Heart left ventricle (tissue), 16 donors: ENCODE measurements around the gene CDC23. TPM values are rescaled to one million over a fixed set of nuclear protein-coding genes. Genes with fewer than 3 reads are reported as not detected.
A peak's percentile ranks its signal among the peaks of the same experiment; 100 is the strongest.

ENCODE experiments used
- ATAC-seq, 4 donors: fragments of 200-7000 bp; cut with Tn5 transposase; one replicate each; pipeline ENCODE4 v1.9.1; 2020 to 2022; ENCODE audit warnings: moderate library complexity in 4 of 4, mild to moderate bottlenecking in 3 of 4, moderate number of reproducible peaks in 1 of 4
- DNase-seq, 5 donors: peaks; one replicate each; pipeline ENCODE4 v3.0.0-alpha.2; 2020
- H3K27ac ChIP-seq, 12 donors: fragments of 200-600 bp; sonication (generic) in 4 of 12; one replicate each; pipeline versions ENCODE4 v1.5.0 to v1.8.0; 2016 to 2022; ENCODE audit warnings: mild to moderate bottlenecking in 2 of 12
- H3K27me3 ChIP-seq, 9 donors: fragments of 200-600 bp; sonication (generic) in 2 of 9; one replicate each; pipeline versions ENCODE4 v1.5.1 to v1.8.0; 2016 to 2022; ENCODE audit warnings: mild to moderate bottlenecking in 3 of 9
- H3K36me3 ChIP-seq, 9 donors: fragments of 200-600 bp; sonication (generic) in 2 of 9; one replicate each; pipeline versions ENCODE4 v1.5.0 to v1.8.0; 2018 to 2022; ENCODE audit warnings: mild to moderate bottlenecking in 2 of 9
- H3K4me1 ChIP-seq, 12 donors: fragments of 200-600 bp; sonication (generic) in 4 of 12; one replicate each; pipeline versions ENCODE4 v1.5.0 to v1.8.0; 2016 to 2022; ENCODE audit warnings: mild to moderate bottlenecking in 3 of 12
- H3K4me3 ChIP-seq, 12 donors: fragments of 200-600 bp; sonication (generic) in 4 of 12; one replicate each; pipeline versions ENCODE4 v1.5.0 to v1.8.0; 2017 to 2022; ENCODE audit warnings: mild to moderate bottlenecking in 9 of 12, moderate library complexity in 4 of 12
- H3K9me3 ChIP-seq, 12 donors: fragments of 200-600 bp; sonication (generic) in 4 of 12; one replicate each; pipeline versions ENCODE4 v1.5.0 to v1.8.0; 2016 to 2022; ENCODE audit warnings: mild to moderate bottlenecking in 1 of 12
- POLR2A ChIP-seq, 2 donors: fragments of 450-650 bp; IDR thresholded peaks; one replicate each; pipeline ENCODE4 v1.6.1; 2017; ENCODE audit warnings: antibody characterized with exemption in 2 of 2, mild to moderate bottlenecking in 2 of 2, moderate library complexity in 2 of 2
- WGBS, 4 donors: extraction: QIAGEN DNeasy Blood & Tissue Kit in 2 of 4; methylation state at CpG; one replicate each; pipeline versions ENCODE4 v1.1.5 to v1.1.7; 2013 to 2018; 5-methylcytosine and 5-hydroxymethylcytosine counted together
- intact Hi-C, 10 donors: fragments of 100-400 bp; cut with DNase I; formaldehyde crosslinking; loops; one replicate each; pipeline versions ENCODE4 v1.11.1 to v1.14.2; 2022
- polyA plus RNA-seq, 2 donors: library from polyadenylated mRNA; stranded (reverse); fragments of 200-250 nt; gene quantifications; one replicate each; pipeline ENCODE4 v1.2.3, GENCODE V29; 2013
- total RNA-seq, 9 donors: library from RNA; depleted of rRNA in 2 of 9; stranded (reverse); fragments of >200 nt in 2 of 9; fragmentation: NEBNext Ultra II Directional in 3 of 9; extraction: Animal tissue kit (Norgen Biotek cat#: 25700) in 3 of 9; gene quantifications; one replicate each; pipeline versions ENCODE4 v1.1.0 to v1.2.4, GENCODE V29; 2016 to 2023
- TF ChIP-seq, protein P1 (sequence below), 12 donors: fragments of 200-600 bp; sonication (generic) in 4 of 12; IDR thresholded peaks; one replicate each; pipeline versions ENCODE4 v1.5.0 to v1.8.0; 2018 to 2022; ENCODE audit warnings: antibody characterized with exemption in 12 of 12, mild to moderate bottlenecking in 5 of 12
- donor health status: ischemic (EF 13 %, LVEDD 7.1; RV severe dilation, severe dysfunction).
- donor health status: healthy with polysubstance abuse.
- donor health status: DM: no; HTN: yes; CAD: no.
- donor health status: DM: no; HTN: no; CAD: no.
- donor health status: ischemic (EF 25% LVEDD 6.9; RV normal size, moderate dysfunction).
- donor health status: ischemic (EF 25% LVEDD 5.7; RV mildly dilated, moderate dysfunction).
- donor health status: healthy.
- donor health status: DM: yes; HTN: yes; CAD: no.
- donor health status: ischemic (EF 35%, LVEDD 5.7; RV mildly dilated, moderate dysfunction).
- donor health status: nonischemic (EF 11% LVEDD 7.7; RV severe dilation, severe dysfunction).
- donor health status: DM: yes; HTN: yes; CAD: no.
- donor health status: PGD.
- donor health status: ischemic (EF 29% LVEDD 5.4; RV normal size, mild dysfunction).
- donor health status: nonischemic (EF 23%, LVEDD 6.1; RV moderate dilation, normal function).

Gene CDC23
- total and polyA plus RNA-seq, 11 donors, result 10.1 to 25.6 (median 17.2) TPM

DNA sequence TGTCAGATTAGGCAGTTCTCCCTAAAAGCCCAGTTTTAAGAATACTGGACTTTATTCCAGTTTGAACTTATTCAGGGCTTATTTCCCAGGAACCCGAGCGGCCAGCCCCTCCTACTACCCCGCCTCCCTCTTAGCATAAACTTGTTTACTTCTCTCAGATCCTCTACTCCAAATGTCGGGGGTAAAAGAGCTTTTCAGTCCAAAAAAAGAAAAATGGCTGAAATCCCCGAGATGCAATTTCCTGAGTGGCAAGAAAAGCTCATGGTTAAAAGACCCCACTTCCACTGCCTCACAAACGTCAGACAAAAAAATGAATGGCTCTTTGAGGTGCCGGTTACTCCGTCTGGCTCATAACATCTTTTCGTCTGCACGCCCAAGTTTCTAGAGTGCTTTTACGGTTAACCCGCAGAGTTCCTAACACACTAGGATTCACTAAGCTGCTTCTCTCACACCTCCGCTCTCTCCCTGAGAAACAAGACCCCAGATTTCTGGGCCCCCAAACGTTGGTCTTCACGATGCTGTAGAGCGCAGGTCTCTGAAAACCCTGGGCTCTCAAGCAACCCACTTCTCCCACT is 35.1 kb downstream of the CDC23 start:
- H3K27me3 ChIP-seq, result no peaks in the 10 kb centered on the region
- 0% methylated on average over 16 of the region's 16 CpGs for WGBS, 4 donors
- H3K9me3 ChIP-seq, result no peaks in the 10 kb centered on the region
- TF ChIP-seq, protein P1, sequence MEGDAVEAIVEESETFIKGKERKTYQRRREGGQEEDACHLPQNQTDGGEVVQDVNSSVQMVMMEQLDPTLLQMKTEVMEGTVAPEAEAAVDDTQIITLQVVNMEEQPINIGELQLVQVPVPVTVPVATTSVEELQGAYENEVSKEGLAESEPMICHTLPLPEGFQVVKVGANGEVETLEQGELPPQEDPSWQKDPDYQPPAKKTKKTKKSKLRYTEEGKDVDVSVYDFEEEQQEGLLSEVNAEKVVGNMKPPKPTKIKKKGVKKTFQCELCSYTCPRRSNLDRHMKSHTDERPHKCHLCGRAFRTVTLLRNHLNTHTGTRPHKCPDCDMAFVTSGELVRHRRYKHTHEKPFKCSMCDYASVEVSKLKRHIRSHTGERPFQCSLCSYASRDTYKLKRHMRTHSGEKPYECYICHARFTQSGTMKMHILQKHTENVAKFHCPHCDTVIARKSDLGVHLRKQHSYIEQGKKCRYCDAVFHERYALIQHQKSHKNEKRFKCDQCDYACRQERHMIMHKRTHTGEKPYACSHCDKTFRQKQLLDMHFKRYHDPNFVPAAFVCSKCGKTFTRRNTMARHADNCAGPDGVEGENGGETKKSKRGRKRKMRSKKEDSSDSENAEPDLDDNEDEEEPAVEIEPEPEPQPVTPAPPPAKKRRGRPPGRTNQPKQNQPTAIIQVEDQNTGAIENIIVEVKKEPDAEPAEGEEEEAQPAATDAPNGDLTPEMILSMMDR (IDR thresholded peaks at IDR 0.05), result no peak
- TF ChIP-seq POLR2A (IDR thresholded peaks at IDR 0.05), result no peak
- H3K27ac ChIP-seq, result peak overlapping the region; percentile 43 to 94 (median 90)
- H3K4me1 ChIP-seq, result peaks cover 2 to 31% (median 19%) of the 10 kb centered on the region in 12 donors
- intact Hi-C loops, result no loop called here
- peak overlapping the region; percentile 62 to 95 (median 84) for H3K4me3 ChIP-seq
- H3K36me3 ChIP-seq, result peaks cover 0 to 54% (median 39%) of the 10 kb centered on the region in 9 donors
- DNase-seq (peak in 1 of 5 donors; percentile 29), ATAC-seq (peak in 3 of 4 donors; percentile 35 to 56 (median 52))

DNA sequence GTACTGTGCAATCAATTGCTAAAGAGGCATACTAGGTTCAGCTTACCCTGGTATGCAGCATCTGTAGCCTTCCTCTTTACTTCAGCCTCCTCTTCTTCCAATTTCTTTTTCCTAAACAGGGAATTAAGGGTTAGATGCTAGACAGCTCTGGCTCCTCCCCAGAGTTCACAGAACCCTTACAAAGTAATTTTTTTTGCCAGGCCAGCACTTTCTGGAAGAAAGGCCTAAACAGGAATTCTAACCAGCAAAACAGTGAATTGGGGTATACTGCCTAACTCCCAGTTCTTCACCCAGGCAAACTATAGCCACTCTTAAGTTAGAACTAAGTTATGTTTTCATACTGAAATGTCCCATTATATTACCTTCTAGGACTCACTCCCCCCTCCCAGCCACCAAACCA is 42.8 kb downstream of the CDC23 start:
- intact Hi-C loops, result no loop called here
- no peak for ATAC-seq
- no peak overlapping the region for H3K4me3 ChIP-seq
- no peak overlapping the region for H3K27ac ChIP-seq
- no peak for DNase-seq
- peaks cover 3 to 100% (median 100%) of the 10 kb centered on the region in 9 donors for H3K36me3 ChIP-seq
- TF ChIP-seq POLR2A (IDR thresholded peaks at IDR 0.05), result no peak
- TF ChIP-seq, protein P1 (IDR thresholded peaks at IDR 0.05), result no peak
- no peaks in the 10 kb centered on the region for H3K4me1 ChIP-seq
- no peaks in the 10 kb centered on the region for H3K27me3 ChIP-seq
- no peaks in the 10 kb centered on the region for H3K9me3 ChIP-seq

DNA sequence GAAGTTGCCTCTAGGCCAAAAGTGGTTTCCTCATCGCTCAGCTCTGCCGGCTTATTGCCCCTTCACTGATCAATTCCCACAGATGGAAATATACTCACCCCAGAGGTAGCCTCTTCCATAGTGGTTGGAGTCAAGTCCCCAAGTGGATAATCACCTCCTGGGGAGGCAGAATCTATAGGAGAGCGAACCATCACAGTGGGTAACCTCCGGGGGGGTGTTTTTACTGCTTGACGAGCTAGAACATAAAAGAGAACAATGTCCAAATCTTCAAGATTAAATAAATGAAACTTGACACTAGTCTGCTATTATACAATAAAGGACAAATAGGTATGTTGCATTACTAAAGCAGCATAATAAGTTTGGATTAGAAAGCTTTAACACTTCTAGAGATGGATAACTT is 44.0 kb downstream of the CDC23 start:
- TF ChIP-seq POLR2A (IDR thresholded peaks at IDR 0.05), result no peak
- TF ChIP-seq, protein P1 (IDR thresholded peaks at IDR 0.05), result no peak
- Histone ChIP-seq H3K4me3 (no peak overlapping the region), H3K9me3 (no peaks in the 10 kb centered on the region), H3K27me3 (no peaks in the 10 kb centered on the region), H3K36me3 (peaks cover 3 to 100% (median 100%) of the 10 kb centered on the region in 9 donors), H3K27ac (no peak overlapping the region), H3K4me1 (no peaks in the 10 kb centered on the region)
- no peak for ATAC-seq
- intact Hi-C loops, result no loop called here
- no peak for DNase-seq
- WGBS, 4 donors, result 93 to 95% (median 94%) methylated on average over 5 of the region's 5 CpGs

DNA sequence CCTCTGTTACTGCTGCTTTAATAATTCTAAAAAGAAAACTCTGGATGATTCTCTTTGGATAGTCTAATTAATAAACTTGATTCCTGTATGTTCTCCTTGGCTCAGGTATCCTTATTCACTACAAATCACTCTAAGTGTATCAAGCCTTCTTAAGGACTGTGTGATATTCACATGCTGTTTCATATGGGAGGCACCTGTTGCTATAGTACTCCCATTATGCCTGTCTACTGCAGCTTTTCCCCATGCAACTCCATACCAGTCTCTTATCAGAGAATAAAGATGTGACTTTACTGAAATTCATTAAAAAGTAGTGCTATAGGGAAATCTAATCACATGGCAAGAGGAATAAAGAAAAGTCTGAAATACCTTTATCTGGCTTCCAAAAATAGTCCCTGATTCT is 49.4 kb downstream of the CDC23 start:
- Histone ChIP-seq H3K36me3 (peaks cover 8 to 100% (median 100%) of the 10 kb centered on the region in 9 donors), H3K4me1 (no peaks in the 10 kb centered on the region), H3K27ac (no peak overlapping the region), H3K27me3 (no peaks in the 10 kb centered on the region), H3K4me3 (no peak overlapping the region), H3K9me3 (no peaks in the 10 kb centered on the region)
- intact Hi-C loops, result no loop called here
- TF ChIP-seq, protein P1 (IDR thresholded peaks at IDR 0.05), result no peak
- TF ChIP-seq POLR2A (IDR thresholded peaks at IDR 0.05), result no peak
- DNase-seq (no peak), ATAC-seq (no peak)
